ENCODE data around the gene MIA2.

DNA sequence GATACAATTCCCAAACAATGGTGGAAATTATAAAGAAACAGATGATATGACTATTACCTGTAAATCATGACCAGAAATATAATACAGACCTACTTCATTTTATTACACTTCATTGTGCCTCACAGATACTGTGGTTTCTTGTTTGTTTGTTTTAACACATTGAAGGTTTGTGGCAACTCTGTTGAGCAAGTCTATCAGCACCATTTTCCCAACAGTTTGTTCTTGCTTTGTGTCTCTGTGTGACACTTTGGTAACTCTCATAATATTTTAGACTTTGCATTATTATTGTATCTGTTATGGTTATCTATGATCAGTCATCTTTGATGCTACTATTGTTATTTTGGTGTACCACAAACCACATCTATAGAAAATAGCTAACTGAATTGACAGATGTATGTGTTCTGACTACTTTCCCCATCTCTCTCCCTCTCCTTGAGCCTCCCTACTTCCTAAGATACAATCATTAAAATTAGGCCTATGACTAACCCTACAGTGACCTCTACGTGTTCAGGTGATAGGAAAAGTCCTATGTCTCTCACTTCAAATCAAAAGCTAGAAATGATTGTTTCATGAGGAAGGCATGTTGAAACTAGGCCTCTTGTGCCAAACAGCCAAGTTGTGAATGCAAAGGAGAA lies 149.4 kb downstream of the MIA2 start:
- TF ChIP-seq, protein P1, sequence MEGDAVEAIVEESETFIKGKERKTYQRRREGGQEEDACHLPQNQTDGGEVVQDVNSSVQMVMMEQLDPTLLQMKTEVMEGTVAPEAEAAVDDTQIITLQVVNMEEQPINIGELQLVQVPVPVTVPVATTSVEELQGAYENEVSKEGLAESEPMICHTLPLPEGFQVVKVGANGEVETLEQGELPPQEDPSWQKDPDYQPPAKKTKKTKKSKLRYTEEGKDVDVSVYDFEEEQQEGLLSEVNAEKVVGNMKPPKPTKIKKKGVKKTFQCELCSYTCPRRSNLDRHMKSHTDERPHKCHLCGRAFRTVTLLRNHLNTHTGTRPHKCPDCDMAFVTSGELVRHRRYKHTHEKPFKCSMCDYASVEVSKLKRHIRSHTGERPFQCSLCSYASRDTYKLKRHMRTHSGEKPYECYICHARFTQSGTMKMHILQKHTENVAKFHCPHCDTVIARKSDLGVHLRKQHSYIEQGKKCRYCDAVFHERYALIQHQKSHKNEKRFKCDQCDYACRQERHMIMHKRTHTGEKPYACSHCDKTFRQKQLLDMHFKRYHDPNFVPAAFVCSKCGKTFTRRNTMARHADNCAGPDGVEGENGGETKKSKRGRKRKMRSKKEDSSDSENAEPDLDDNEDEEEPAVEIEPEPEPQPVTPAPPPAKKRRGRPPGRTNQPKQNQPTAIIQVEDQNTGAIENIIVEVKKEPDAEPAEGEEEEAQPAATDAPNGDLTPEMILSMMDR (IDR thresholded peaks at IDR 0.05): no peak
- no peak for TF ChIP-seq EP300 (IDR thresholded peaks at IDR 0.05)
- TF ChIP-seq POLR2A (IDR thresholded peaks at IDR 0.05): no peak

Data from ovary (tissue), 3 donors.